Left renal pelvis (tissue), 4 donors: ENCODE measurements around the gene CCDC9. TPM values are rescaled to one million over a fixed set of nuclear protein-coding genes. Genes with fewer than 3 reads are reported as not detected.
"Not testable (repeated sequence)": the region's sequence is repeated elsewhere in the genome, so short reads cannot be mapped to it uniquely, and the experiment has no call there.

ENCODE experiments used
- DNase-seq, 4 donors: peaks; one replicate each; pipeline ENCODE4 v3.0.0-alpha.2; 2013; ENCODE audit warnings: low read depth in 4 of 4, low spot score in 3 of 4
- polyA plus RNA-seq, 4 donors: library from polyadenylated mRNA; unstranded; fragments of 120-200 nt; gene quantifications; one replicate each; pipeline ENCODE4 v1.2.1, GENCODE V29; 2013; ENCODE audit not compliant: insufficient read length in 4 of 4

Gene CCDC9
- polyA plus RNA-seq, 4 donors, result 20.9 to 32.2 (median 23.7) TPM

GRCh38 chr19:47231215-47232054 lies 24.9 kb upstream of the CCDC9 start:
- no peak for DNase-seq

GRCh38 chr19:47232422-47233211 lies 23.7 kb upstream of the CCDC9 start:
- DNase-seq, result no peak

DNA sequence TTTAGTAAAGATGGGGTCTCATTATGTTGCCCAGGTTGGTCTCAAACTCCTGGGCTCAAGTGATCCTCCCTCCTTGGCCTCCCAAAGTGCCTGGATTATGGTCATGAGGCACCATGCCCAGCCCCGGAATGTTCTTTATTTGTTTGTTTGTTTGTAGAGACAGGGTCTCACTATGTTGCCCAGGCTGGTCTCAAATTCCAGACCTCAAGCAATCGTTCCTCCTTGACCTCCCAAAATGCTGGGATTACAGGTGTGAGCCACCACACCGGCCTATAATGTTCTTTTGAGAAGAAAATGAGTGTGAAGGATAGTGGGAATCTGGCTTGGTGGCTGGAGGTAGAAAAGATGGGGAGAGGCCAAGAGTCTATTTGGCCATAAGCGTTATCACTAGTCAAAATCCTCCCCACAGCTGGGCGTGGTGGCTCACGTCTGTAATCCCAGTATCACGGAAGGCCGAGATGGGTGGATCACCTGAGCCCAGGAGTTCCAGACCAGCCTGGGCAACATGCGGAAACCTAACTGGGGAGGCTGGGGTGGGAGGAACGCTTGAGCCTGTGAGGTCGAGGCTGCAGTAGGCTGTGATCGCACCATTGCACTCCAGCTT lies 20.2 kb upstream of the CCDC9 start:
- no peak for DNase-seq

- no peak for DNase-seq
Measured at GRCh38 chr19:47239152-47239551, 17.2 kb upstream of the CCDC9 start.

DNA sequence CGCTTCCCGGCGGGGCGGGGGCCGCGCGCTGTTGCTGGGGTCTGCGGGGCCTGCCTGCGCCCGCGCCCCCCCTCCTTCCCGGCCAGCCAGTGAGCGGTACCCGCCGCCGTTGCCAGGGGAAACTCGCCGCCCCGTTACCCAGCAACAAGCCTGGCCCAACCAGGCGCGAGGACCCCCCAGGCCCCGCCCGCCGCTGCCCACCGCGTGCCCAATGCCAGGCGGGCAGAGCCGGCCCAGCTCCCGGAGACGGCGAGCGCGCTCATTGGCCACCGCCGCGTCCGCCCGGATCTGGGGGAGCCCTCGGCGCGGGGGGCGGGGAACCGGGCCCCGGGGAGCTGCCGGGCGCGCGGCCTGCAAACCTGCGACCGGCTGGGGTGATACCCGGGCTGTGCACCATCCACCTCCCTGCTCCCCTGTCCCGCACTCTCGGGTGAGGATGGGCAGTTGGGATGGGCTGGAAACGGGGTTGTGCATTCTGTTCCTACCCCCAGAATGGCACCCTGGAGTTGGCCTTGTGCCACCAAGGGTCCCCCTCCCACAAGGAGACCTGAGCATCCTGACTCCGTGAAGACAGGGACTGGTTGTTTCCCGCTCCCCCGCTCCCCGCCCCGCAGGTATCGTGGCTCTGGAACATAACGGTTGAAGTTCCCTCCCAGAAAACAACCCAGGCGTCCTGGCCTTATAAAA lies 16.6 kb upstream of the CCDC9 start:
- DNase-seq, result no peak

- no peak for DNase-seq
Measured at GRCh38 chr19:47240556-47240955, 15.8 kb upstream of the CCDC9 start.

GRCh38 chr19:47240996-47241918 lies 15.1 kb upstream of the CCDC9 start:
- DNase-seq, result peak in 1 of 4 donors; percentile 55

DNA sequence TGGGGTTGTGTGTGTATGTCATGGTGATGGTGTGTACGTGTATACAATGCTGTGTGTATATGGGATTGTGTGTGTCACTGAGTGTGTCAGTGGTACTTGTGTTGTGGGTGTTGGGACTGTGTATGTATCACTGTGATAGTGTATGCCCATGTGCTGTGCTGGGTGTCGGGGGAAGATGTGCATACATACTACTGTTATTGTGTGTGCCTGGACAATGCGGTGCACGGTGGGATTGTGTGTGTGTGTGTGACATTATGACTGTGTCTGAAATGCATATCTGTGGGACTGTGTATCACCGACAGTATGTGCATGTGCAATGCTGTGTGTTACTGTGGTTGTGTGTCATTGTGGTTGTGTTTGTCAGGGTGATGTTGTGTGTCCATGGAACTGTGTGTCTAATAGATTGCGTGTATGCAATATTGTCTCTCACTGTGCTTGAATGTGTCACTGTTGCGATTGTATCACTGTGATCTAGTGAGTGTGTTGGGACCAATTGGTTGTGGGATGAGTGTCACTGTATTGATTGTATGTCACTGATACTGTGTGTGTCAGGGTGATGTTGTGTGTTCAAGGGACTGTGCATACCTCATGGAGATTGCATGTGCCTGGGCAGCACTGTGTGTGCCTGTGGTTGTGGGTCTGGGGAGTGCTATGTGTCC lies 14.3 kb upstream of the CCDC9 start:
- no peak for DNase-seq

GRCh38 chr19:47243364-47243775 lies 13.0 kb upstream of the CCDC9 start:
- DNase-seq, result no peak

DNA sequence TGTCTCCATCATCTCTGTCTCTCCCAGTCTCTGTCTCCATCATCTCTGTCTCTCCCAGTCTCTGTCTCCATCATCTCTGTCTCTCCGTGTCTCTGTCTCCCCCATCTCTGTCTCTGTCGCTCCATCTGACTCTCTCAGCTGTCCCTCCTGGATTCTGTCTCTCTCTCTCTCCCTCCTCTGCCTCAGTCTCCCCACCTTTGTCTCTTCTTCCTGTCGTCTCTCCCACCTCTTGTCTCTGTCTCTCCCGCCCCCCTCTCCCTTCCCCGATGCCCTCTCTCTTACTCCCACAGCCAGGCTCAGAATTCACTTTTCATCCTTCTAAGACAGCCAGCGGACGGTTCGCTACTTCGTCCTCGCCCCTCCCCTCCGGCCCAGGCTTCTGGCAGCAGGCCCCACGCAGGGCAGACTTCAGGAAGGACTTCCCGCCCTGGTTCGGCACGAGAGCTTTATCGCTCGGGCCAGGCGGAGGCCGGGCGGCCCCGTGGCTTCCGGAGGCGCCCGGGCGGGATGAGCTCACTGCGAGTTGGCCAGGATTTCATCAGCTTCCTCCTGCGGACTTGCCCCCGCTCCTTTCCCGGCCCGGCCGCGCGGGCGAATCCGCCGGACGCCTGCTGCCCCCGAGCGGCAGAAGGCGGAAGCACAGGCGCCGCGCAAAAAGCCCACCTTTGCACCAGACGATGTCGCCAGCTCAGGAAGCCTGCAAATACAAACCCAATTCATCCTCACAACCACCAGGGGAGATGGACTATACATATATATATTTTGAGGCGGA lies 12.4 kb upstream of the CCDC9 start:
- DNase-seq, result peak in 2 of 4 donors; percentile 76 to 80

GRCh38 chr19:47247308-47247990 lies 8.9 kb upstream of the CCDC9 start:
- peak in 1 of 4 donors; percentile 59 for DNase-seq

DNA sequence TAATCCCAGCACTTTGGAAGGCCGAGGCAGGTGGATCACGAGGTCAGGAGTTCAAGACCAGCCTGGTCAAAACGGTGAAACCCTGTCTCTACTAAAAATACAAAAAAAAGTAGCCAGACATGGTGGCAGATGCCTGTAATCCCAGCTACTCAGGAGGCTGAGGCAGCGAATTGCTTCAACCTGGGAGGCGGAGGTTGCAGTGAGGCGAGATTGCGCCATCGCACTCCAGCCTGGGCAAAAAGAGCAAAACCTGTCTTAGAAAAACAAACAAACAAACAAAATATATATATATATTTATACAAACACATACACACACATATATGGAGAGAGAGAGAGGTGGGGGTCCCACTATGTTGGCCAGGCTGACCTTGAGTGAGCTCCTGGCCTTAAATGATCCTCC lies 3.3 kb upstream of the CCDC9 start:
- DNase-seq, result not testable (repeated sequence)

DNA sequence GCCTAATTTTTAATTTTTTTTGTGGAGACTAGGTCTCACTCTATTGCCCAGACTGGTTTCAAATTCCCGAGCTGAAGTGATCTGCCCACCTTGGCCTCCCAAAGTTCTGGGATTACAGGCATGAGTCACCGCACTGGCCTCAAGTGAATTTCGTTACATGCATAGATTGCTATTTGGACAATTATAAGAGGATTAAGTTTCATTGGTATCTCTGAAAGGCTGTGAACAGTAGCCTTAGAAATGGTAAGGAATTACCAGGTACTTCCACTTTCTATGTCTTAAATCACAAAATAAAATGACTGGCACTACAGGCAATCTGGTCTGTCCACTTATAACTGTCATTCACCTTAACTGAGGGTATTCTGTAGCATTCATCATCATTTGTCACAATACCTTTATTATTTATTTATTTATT lies 2.9 kb upstream of the CCDC9 start:
- no peak for DNase-seq

- no peak for DNase-seq
Measured at GRCh38 chr19:47253970-47254369, 2.4 kb upstream of the CCDC9 start.

DNA sequence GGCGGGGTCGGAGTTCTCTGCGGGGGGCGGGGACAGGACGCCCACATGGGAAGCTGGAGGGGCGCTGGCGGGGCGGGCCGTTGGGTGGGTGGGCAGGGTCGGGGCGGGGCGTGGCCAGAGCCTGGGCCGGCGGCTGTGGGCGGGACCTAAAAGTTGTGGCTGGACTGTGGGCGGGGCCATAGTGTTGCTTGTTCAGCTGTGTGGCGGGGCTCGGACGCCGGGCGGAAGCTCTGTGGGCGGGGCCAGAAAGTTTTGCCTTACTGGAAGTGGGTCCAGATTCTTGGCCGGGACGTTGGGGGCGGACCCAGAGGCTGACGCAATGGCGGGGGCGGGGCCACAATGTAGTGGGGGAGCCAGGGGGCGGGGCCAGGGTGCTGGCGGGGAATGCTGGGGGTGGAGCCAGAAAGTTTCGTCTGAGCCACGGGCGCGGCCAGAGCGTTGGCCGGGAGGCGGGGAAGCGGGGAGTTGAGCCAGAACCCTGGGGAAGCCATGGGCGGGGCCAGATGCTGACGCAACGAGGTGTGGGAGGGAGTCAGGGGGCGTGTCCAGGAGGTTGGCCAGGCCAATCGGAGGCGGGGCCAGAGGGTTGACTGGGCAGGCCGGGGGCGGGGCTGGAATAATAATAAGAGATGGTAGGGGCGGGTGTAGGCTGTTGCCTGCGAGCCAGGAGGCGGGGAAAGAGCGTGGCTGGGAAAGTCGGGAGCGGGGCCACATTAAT lies 527 bp downstream of the CCDC9 start:
- peak; percentile 97 to 99 (median 98) for DNase-seq

GRCh38 chr19:47257411-47258169 lies 1.3 kb downstream of the CCDC9 start:
- DNase-seq, result no peak
